Bronchus fibroblast of lung (primary cell): Measurements from ENCODE around the gene TAF12. TPM values are rescaled to one million over a fixed set of nuclear protein-coding genes. Genes with fewer than 3 reads are reported as not detected.

Source experiments
- total RNA-seq: library from RNA; depleted of rRNA; stranded (reverse); fragments of >200 nt; gene quantifications from 2 replicates; pipeline ENCODE4 v1.2.3, GENCODE V29; 2015

The TAF12 gene, protein sequence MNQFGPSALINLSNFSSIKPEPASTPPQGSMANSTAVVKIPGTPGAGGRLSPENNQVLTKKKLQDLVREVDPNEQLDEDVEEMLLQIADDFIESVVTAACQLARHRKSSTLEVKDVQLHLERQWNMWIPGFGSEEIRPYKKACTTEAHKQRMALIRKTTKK
- 29.7 and 32.6 TPM in 2 replicates for total RNA-seq

DNA sequence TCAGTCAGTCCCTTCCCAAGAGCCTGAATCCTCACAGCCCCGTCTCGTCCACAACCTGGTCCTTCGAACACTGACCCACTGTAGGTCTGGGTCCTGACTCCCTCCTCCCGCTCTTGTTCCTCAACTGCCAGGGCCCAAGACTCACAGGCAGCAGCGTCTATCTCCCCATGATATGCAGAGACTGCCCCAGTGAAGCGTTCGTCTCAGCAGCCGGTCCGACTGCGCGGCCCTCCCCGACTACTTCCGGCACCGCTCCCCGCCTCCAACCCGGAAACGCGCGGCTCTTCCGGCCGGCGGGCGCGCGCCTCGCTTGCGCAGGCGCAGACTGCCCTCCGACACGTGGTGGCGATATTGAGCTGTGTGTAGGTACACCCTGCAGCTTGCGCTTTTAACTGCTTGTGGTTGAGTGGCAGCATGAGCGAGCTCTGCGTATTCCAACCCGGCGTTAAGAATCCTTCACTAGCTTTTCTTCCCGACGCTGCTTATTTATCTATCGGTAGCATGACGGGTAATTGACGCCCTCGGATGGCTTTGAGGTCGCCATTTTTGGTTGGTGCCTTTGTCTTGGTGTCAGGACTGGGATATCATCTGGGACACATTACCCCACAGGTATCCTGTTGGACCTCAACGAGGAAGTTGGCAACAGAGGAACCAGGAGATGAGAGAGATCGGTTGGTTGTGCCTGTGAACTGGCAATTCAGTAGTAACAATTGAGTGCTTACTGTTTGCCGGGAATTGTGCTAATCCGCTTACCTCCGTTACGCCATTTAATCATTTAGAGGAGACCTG lies at the start of gene TAF12:
Gene TAF12, minus strand, starts transcription at position 221 of the 789 bp plus-strand sequence. CDS start 20,986 bp downstream, outside the sequence.

GRCh38 chr1:28668191-28668955 lies 25.5 kb upstream of the TAF12 start, which contains the start of gene GMEB1:
GMEB1 (plus strand) TSS chr1:28668784; CDS start chr1:28683613, 14,829 bp downstream.

GRCh38 chr1:28648474-28649198 lies 5.8 kb upstream of the TAF12 start, which contains the start of gene RNU11:
RNU11 (plus strand) TSS chr1:28648600.

DNA sequence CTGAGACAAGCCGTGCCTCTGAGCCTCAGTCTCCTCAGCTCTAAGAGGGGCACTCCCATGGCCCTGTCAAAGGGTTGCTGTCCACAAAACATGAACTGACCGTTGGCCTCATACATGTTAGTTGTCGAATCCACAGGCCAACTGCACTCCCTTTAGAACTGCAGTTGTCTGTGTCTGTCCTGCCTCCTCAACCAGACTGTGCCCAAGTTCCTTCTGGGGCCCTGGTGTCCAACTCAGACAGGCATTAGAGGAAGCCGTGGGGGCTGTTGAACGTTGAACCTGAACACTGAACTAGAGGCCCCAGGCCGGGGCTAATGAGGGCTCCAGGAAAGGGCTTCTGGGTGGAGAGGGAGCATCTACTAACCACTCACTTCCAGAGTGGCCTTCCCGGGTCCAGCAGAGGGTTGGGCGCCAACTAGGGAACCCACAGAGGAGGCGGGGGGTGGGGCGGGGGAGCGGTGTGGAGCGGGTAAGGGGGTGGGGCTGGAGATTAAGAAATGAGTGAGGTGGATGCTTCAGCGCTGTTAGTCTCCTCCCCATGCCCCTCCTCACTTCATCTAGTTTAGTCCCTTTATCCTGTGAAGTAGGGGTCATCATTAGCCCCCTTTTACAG lies 51.1 kb downstream of the TAF12 start, which contains the start of gene RAB42:
Gene RAB42, plus strand, starts transcription at position 558 of the 613 bp plus-strand sequence. CDS start 247 bp downstream, outside the sequence.

Other genes with a start within 250 kb of the TAF12 start
- 57.8 and 65.0 TPM in 2 replicates for gene RCC1, start 137.0 kb downstream of the TAF12 start, total RNA-seq
- 27.4 and 28.7 TPM in 2 replicates for gene TRNAU1AP, start 90.0 kb downstream of the TAF12 start, total RNA-seq
- gene RAB42, start 50.8 kb downstream of the TAF12 start, total RNA-seq = 6.2 and 7.4 TPM in 2 replicates
- gene RNU11, start 5.5 kb upstream of the TAF12 start, total RNA-seq = not detected in 2 replicates
- gene GMEB1, start 25.7 kb upstream of the TAF12 start, total RNA-seq = 4.5 and 5.7 TPM in 2 replicates
- gene YTHDF2, start 93.9 kb upstream of the TAF12 start, total RNA-seq = 47.6 and 49.2 TPM in 2 replicates
- not detected in 2 replicates for gene OPRD1, start 169.1 kb upstream of the TAF12 start, total RNA-seq